Loucy (cell line): ENCODE results near the gene TRIM26.

Experiments used
- H2AFZ ChIP-seq: fragments of 200-600 bp; sonication (generic); 2 replicates; pipeline ENCODE4 v1.6.0; 2016; ENCODE audit warnings: antibody characterized with exemption, mild to moderate bottlenecking, low read length, moderate library complexity
- H3F3A ChIP-seq: fragments of 200-600 bp; 2 replicates; pipeline ENCODE4 v1.6.0; 2016; ENCODE audit warnings: antibody characterized with exemption, low read depth, mild to moderate bottlenecking
- H3K27me3 ChIP-seq: fragments of 200-600 bp; sonication (generic); 2 replicates; pipeline ENCODE4 v1.6.1; 2014; ENCODE audit warnings: low read length, mild to moderate bottlenecking; ENCODE audit not compliant: insufficient read depth, poor library complexity, severe bottlenecking
- H3K36me3 ChIP-seq: fragments of 200-600 bp; sonication (generic); 2 replicates; pipeline ENCODE4 v1.6.1; 2016; ENCODE audit warnings: low read length; ENCODE audit not compliant: insufficient read depth
- H3K4me1 ChIP-seq: fragments of 200-600 bp; sonication (generic); 2 replicates; pipeline ENCODE4 v1.5.1; 2014; ENCODE audit warnings: low read length, mild to moderate bottlenecking; ENCODE audit not compliant: insufficient read depth, poor library complexity, severe bottlenecking
- H3K4me2 ChIP-seq: fragments of 200-600 bp; sonication (generic); 2 replicates; pipeline ENCODE4 v1.6.0; 2014; ENCODE audit warnings: antibody characterized with exemption, low read length, low read depth, mild to moderate bottlenecking; ENCODE audit not compliant: poor library complexity, severe bottlenecking
- H3K4me3 ChIP-seq: fragments of 200-600 bp; sonication (generic); 2 replicates; pipeline ENCODE4 v1.5.1; 2014; ENCODE audit warnings: low read length, mild to moderate bottlenecking, mixed read lengths; ENCODE audit not compliant: poor library complexity, severe bottlenecking
- H3K79me2 ChIP-seq: fragments of 200-600 bp; sonication (generic); 2 replicates; pipeline ENCODE4 v1.6.1; 2014; ENCODE audit warnings: low read length; ENCODE audit not compliant: insufficient read depth
- H3K9ac ChIP-seq: fragments of 200-600 bp; sonication (generic); 2 replicates; pipeline ENCODE4 v1.6.0; 2014; ENCODE audit warnings: mild to moderate bottlenecking, low read depth, low read length, moderate library complexity; ENCODE audit not compliant: poor library complexity, severe bottlenecking
- H3K9me2 ChIP-seq: fragments of 200-600 bp; sonication (generic); replicated peaks from 2 replicates; pipeline ENCODE4 v1.6.1; 2016; ENCODE audit warnings: low read depth, low read length, mixed read lengths
- H3K9me3 ChIP-seq: fragments of 200-600 bp; sonication (generic); 2 replicates; pipeline ENCODE4 v1.6.1; 2014; ENCODE audit warnings: mild to moderate bottlenecking, antibody characterized with exemption, low read length, low read depth; ENCODE audit not compliant: insufficient read depth
- H4K20me1 ChIP-seq: fragments of 200-600 bp; sonication (generic); 2 replicates; pipeline ENCODE4 v1.6.0; 2014; ENCODE audit warnings: antibody characterized with exemption, low read length, mild to moderate bottlenecking; ENCODE audit not compliant: insufficient read depth, poor library complexity, severe bottlenecking
- EZH2phosphoT487 ChIP-seq: fragments of 200-600 bp; IDR thresholded peaks from 2 replicates; pipeline ENCODE4 v1.6.1; 2018; ENCODE audit warnings: antibody characterized with exemption, mild to moderate bottlenecking, moderate library complexity, borderline replicate concordance
- TF ChIP-seq, protein P1 (sequence below): fragments of 200-600 bp; sonication (generic); conservative IDR thresholded peaks from 2 replicates; pipeline ENCODE4 v1.5.1; 2014; ENCODE audit warnings: mild to moderate bottlenecking, antibody characterized with exemption, low read length

Gene TRIM26

GRCh38 chr6:30211306-30211705 is 1.9 kb downstream of the TRIM26 start:
- no peaks in the 10 kb centered on the region for H3K27me3 ChIP-seq
- H3K9me2 ChIP-seq, result no peaks in the 10 kb centered on the region
- H2AFZ ChIP-seq, result no peak overlapping the region
- TF ChIP-seq, protein P1, sequence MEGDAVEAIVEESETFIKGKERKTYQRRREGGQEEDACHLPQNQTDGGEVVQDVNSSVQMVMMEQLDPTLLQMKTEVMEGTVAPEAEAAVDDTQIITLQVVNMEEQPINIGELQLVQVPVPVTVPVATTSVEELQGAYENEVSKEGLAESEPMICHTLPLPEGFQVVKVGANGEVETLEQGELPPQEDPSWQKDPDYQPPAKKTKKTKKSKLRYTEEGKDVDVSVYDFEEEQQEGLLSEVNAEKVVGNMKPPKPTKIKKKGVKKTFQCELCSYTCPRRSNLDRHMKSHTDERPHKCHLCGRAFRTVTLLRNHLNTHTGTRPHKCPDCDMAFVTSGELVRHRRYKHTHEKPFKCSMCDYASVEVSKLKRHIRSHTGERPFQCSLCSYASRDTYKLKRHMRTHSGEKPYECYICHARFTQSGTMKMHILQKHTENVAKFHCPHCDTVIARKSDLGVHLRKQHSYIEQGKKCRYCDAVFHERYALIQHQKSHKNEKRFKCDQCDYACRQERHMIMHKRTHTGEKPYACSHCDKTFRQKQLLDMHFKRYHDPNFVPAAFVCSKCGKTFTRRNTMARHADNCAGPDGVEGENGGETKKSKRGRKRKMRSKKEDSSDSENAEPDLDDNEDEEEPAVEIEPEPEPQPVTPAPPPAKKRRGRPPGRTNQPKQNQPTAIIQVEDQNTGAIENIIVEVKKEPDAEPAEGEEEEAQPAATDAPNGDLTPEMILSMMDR, result no peak
- TF ChIP-seq EZH2phosphoT487, result no peak
- H3K4me1 ChIP-seq, result peaks cover 47% of the 10 kb centered on the region
- H3K79me2 ChIP-seq, result peaks cover 64% of the 10 kb centered on the region
- H3K9ac ChIP-seq, result peak overlapping the region; percentile 92
- peak overlapping the region; percentile 78 for H3K4me3 ChIP-seq
- H3K36me3 ChIP-seq, result no peaks in the 10 kb centered on the region
- H3K4me2 ChIP-seq, result peak overlapping the region; percentile 84
- no peaks in the 10 kb centered on the region for H3K9me3 ChIP-seq
- no peaks in the 10 kb centered on the region for H3F3A ChIP-seq
- H4K20me1 ChIP-seq, result peaks cover 17% of the 10 kb centered on the region

GRCh38 chr6:30207619-30208295 is 5.4 kb downstream of the TRIM26 start:
- Histone ChIP-seq H3F3A (no peaks in the 10 kb centered on the region), H3K9ac (no peak overlapping the region), H3K4me2 (peak overlapping the region; percentile 33), H4K20me1 (peaks cover 16% of the 10 kb centered on the region), H3K79me2 (peaks cover 84% of the 10 kb centered on the region), H3K4me1 (peaks cover 41% of the 10 kb centered on the region), H3K27me3 (no peaks in the 10 kb centered on the region), H3K4me3 (peak overlapping the region; percentile 10), H3K9me2 (no peaks in the 10 kb centered on the region), H2AFZ (no peak overlapping the region), H3K36me3 (no peaks in the 10 kb centered on the region), H3K9me3 (no peaks in the 10 kb centered on the region)
- no peak for TF ChIP-seq EZH2phosphoT487
- TF ChIP-seq, protein P1, result no peak

DNA sequence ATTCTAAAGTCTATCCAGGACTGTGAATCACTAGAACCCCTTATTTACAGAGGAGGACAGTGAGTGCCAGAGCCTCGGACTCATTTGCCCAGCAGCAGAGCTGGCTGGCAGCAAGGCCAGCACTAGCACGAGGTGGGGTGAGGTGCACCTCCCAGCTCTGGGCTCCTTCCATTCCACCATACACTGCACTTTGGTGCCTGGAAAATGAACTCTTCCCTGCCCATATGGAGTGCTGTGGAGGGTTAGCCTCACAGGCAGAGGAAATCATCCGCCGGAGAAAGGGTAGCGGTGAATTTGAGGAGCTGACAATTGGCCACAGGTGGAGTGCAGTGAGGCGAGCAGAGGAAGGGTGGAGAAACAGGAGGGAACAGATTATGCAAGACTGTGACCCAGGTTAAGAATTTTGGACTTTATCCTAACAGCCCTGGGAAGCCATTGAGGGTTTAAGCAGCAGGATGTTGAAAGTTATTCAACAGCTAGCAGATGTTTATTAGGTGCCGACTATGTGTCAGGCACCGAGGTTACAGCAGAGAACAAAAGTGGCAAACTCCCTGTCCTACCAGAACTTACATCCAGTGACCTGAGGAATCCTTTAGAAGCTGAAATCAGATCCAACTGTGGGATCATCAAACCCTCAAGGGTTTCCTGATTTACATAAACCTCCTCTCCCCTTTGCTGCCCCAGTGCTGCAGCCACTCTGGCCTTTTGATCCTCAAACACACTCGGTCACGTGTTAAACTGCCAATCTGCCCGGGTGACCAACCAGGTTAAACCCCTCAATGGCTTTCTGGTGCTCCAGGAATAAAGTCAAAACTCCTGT is 6.2 kb downstream of the TRIM26 start:
- peaks cover 35% of the 10 kb centered on the region for H3K4me1 ChIP-seq
- peaks cover 8% of the 10 kb centered on the region for H4K20me1 ChIP-seq
- H3K4me2 ChIP-seq, result peak overlapping the region; percentile 33
- H3K79me2 ChIP-seq, result peaks cover 77% of the 10 kb centered on the region
- H2AFZ ChIP-seq, result no peak overlapping the region
- no peak overlapping the region for H3K9ac ChIP-seq
- H3K36me3 ChIP-seq, result no peaks in the 10 kb centered on the region
- no peaks in the 10 kb centered on the region for H3K9me2 ChIP-seq
- no peaks in the 10 kb centered on the region for H3K9me3 ChIP-seq
- H3K27me3 ChIP-seq, result no peaks in the 10 kb centered on the region
- no peak overlapping the region for H3K4me3 ChIP-seq
- no peak for TF ChIP-seq EZH2phosphoT487
- TF ChIP-seq, protein P1, result no peak
- H3F3A ChIP-seq, result no peaks in the 10 kb centered on the region
